Activated CD4-positive, alpha-beta T cell treated with anti-CD3 and anti-CD28 coated beads, Interleukin-2, amount 50 U/mL, for 48 hours (primary cell): ENCODE data around the gene SLC9B2.

Experiments used
- DNase-seq, 2 experiments: peaks; one replicate each; pipeline ENCODE4 v3.0.0-alpha.2; 2020

The SLC9B2 gene

GRCh38 chr4:103076747-103077347 is at the start of gene SLC9B2:
SLC9B2 (minus strand) TSS chr4:103076761; CDS start chr4:103067550, 9,211 bp downstream.
- peak in 1 of 2 experiments; percentile 27 for DNase-seq

- no peak for DNase-seq
Observed at GRCh38 chr4:103126126-103126525, 49.6 kb upstream of the SLC9B2 start.

GRCh38 chr4:103123114-103123513 is 46.6 kb upstream of the SLC9B2 start:
- DNase-seq = no peak

- no peak for DNase-seq
Observed at GRCh38 chr4:103118166-103118565, 41.6 kb upstream of the SLC9B2 start.

- no peak for DNase-seq
Observed at GRCh38 chr4:103111598-103111997, 35.0 kb upstream of the SLC9B2 start.

GRCh38 chr4:103108542-103108941 is 32.0 kb upstream of the SLC9B2 start:
- no peak for DNase-seq

GRCh38 chr4:103105558-103106356 is 29.2 kb upstream of the SLC9B2 start:
- DNase-seq = no peak

GRCh38 chr4:103104886-103105285 is 28.3 kb upstream of the SLC9B2 start:
- no peak for DNase-seq

- DNase-seq = no peak
Observed at GRCh38 chr4:103100691-103101090, 24.1 kb upstream of the SLC9B2 start.

GRCh38 chr4:103099691-103100392 is 23.3 kb upstream of the SLC9B2 start, which contains the start of gene BDH2:
BDH2 (minus strand) TSS chr4:103099834; CDS start chr4:103096254, 3,580 bp downstream.
- DNase-seq = peak in 1 of 2 experiments; percentile 32

GRCh38 chr4:103098756-103099440 is 22.3 kb upstream of the SLC9B2 start:
- no peak for DNase-seq

- no peak for DNase-seq
Observed at GRCh38 chr4:103098341-103098740, 21.8 kb upstream of the SLC9B2 start.

GRCh38 chr4:103097112-103097511 is 20.6 kb upstream of the SLC9B2 start:
- DNase-seq = no peak

- DNase-seq = no peak
Observed at GRCh38 chr4:103095080-103095479, 18.5 kb upstream of the SLC9B2 start.

GRCh38 chr4:103092245-103092644 is 15.7 kb upstream of the SLC9B2 start:
- no peak for DNase-seq

- DNase-seq = peak in 1 of 2 experiments; percentile 29
Observed at GRCh38 chr4:103091601-103092223, 15.2 kb upstream of the SLC9B2 start.

- no peak for DNase-seq
Observed at GRCh38 chr4:103089481-103089880, 12.9 kb upstream of the SLC9B2 start.

- no peak for DNase-seq
Observed at GRCh38 chr4:103086551-103086950, 10.0 kb upstream of the SLC9B2 start.

GRCh38 chr4:103085555-103086196 is 9.1 kb upstream of the SLC9B2 start:
- no peak for DNase-seq

GRCh38 chr4:103079621-103080020 is 3.1 kb upstream of the SLC9B2 start:
- DNase-seq = no peak

GRCh38 chr4:103075894-103076746 is 441 bp downstream of the SLC9B2 start:
- peak; percentile 62 to 70 for DNase-seq
